H4 (cell line): ENCODE results near the gene QSOX2. TPM values are rescaled to one million over a fixed set of nuclear protein-coding genes. Genes with fewer than 3 reads are reported as not detected.

Experiments used
- DNase-seq: peaks from one replicate; pipeline ENCODE4 v3.0.0-alpha.2; 2015; ENCODE audit warnings: low spot score
- total RNA-seq: library from RNA; depleted of rRNA; stranded (reverse); fragments of >200 nt; shearing (Covaris generic); gene quantifications from 2 replicates; pipeline ENCODE4 v1.2.3, GENCODE V29; 2014; rRNA removed

Gene QSOX2
- total RNA-seq, 1 experiment from 2014 or later, result 9.2 TPM

DNA sequence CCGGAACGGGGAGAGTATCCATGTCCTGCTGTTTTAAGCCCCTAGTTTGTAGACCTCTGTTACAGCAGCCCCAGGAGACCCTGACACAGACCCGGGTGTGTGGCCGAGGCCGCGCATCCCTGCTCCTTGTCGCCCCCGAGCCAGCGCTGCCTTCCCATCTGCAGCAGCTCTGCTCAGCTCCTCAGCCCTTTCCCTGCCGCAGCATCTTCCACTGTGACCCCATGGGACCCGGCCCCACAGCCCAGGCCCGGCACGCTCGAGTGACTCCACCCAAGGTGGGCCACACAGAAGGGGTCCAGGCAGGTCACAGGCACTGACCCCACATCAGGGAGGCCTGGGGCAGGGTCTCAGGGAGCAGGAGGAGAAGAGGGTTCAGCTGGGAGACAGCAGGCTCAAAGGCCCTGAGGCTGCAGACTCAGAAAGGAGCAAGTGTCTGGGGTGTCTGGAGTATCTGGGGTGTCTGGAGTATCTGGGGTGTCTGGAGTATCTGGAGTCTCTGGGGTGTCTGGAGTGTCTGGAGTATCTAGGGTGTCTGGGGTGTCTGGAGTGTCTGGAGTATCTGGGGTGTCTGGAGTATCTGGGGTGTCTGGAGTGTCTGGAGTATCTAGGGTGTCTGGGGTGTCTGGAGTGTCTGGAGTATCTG lies 71.8 kb downstream of the QSOX2 start:
- DNase-seq, result no peak

DNA sequence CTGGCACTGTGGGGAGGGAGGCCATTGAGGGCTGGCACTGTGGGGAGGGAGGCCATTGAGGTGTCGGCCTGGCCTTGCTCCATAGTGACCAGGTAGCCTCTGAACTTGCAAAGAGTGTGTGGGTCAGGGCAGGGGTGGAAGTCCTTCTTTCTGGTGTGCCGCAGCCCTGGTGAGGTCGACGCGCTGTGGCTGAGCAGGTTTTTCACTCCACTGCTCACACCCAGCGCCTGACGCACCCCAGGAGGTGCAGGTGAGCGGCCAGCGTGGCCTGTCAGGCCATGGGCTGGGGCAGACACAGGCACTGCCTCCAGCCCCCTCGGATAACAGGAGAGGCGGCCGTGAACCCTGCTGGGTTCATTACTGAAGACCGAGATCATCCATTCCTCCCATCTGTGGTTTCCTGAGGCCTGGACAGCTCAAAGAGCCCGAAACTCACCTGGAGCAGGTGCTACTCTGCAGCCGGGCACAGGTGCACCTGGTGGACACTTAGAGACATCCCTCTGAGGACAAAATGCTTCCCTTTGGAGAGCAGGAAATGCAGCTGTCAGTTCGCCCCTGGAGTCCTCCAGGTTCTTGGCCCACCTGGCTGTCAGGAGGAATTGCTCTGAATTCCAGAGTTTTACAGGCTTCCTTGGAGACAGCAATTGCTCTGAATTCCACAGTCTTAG lies 73.1 kb downstream of the QSOX2 start:
- DNase-seq, result no peak

DNA sequence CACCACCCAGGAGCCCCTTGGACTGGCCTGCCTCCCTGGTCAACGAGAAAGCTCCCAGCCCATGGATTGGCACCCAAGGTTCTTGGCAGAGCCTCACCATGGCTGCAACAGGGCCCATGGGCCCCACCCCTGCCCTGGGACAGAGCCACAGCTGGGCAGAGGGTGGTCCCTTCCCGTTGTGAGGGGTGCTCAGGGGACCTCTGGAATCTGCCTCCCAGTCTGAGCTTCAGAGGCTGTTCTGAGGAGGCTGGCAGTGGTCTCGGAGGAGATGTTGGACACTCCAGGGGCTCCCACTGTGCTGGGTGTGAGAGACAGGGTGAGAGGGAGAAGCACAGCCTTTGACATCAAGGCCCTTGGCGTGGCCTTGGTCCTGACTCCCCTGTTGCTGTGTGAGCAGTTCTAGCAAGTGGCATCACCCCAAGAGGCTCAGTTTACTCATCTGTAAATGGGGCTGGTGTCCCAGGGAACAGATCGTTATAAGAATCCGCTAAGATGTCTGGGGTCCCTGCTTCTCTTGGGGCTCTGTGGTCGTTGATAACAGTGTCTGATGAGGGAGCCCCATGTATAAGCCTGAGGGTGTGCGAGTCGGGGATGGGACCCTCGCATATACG lies 73.7 kb downstream of the QSOX2 start:
- DNase-seq, result no peak

DNA sequence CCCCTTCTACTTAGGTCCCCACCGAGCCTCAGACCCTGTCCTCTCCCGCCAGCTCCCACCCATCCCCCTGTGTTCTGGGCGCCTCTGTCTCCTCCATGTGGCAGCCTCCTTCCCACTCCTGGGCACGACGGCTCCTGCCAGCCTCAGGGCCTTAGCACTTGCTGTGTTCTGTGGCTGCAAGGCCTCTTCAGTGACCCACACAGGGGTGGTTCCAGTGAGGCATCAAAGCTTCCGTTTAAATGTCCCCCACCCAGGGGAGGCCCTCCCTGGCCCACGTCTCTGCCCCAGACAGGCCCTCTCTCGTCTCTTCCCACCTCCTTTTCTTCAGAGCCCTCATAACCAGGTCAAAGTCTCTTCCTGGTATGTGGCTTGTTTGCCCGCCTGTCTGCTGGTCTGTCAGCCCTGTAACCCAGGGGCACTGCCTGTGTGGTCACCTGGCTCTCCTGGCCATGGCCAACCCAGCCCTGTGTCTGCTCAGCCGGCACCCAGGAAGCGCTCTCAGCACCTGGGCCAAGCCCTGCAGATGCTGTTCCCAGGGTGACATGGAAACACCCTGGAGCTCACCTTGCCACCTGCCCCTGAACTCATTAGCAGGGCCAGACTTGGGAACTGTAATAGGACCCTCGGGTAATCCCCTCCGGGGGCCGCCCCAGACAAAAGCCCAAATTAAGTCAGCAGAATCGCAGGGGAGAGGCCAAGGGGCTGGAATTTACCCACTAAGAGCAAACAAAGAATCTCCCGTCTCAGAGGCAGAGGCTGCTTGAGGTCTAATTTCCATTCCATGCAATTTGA lies 74.4 kb downstream of the QSOX2 start:
- DNase-seq, result no peak

DNA sequence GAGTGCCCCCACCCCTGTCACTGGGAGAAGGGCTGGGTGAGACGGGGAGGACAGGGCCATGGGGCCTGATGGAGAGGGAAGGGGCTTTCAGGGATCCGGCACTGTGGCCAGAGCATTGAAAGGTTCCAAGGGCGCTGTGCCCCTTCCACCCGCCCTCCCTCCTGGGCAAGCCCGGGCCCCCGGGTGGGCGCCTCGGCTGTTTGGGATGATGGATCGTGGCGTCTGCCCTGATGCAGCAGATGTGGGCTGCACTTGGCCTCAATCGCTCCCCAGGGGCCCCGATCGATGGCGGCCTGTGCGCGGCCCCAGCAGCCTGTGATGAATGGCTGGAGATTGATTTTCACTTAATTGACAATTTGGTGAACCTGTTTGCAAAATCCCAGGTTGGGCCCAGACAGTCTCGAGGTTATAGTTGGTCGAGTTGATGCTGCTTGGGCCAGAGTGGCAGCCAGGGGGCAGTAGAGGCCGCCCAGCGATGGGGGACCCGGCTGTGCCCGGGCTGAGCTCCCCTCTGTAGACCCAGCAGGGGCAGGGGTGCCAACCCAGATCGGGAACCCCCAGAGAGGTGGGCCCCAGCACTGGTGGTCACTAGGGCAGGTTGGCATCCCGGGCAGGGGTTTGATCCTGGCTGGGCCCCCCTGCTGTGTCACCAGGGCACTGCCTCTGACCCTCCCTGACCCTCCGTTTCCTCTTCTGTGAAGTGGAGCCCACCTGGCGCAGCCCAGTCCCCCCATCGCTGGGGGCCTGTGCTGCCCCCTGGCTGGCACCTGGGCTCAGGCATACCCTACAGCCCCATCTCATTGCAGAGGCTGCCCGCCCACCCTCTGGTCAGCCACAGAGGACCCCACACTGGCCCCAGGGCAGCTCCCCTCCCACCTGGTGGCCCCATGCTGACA lies 75.4 kb downstream of the QSOX2 start:
- DNase-seq, result no peak

DNA sequence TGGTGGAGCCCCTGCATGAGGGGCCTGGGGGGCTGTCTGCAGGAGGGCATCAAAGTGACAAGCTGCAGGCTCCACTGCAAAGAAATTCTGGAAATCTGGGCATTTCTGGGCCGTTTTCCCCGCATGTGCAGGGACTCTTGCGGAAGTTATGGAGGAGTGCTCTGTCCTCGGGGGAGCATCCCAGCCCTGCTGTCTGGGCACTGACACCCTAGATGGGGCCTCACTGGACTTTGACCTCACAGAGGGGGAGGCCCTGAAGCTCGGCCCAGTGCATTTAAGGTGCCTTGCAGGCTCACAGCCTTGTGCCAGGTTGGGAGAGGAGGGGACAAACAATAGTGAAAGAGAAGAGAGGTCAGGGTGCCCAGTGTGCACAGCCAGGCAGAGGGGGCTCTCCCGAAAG lies 76.1 kb downstream of the QSOX2 start:
- DNase-seq, result no peak

DNA sequence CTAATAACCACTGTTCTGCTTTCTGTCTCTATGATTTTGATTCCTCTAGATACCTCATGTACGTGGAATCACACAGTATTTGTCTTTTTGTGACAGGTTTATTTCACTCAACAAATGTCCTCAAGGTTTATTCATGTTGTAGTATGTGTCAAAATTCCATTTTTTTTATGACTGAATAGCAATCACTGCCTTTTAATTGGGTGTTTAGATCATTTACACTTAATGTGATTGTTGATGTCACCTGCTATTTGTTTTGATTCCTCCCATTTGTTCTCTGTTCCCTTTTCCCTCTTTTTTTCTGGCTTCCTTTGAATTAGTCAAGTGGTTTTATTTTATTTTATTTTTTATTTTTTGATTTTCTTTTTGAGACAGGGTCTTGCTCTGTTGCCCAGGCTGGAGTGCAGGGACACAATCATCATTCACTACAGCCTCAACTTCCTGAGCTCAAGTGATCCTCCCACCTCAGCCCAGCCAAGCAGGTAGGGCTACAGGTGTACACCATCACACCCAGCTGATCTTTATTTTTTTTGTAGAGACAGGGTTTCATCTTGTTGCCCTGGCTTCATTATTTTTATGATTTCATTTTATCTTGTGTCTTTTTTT lies 82.3 kb downstream of the QSOX2 start:
- no peak for DNase-seq

DNA sequence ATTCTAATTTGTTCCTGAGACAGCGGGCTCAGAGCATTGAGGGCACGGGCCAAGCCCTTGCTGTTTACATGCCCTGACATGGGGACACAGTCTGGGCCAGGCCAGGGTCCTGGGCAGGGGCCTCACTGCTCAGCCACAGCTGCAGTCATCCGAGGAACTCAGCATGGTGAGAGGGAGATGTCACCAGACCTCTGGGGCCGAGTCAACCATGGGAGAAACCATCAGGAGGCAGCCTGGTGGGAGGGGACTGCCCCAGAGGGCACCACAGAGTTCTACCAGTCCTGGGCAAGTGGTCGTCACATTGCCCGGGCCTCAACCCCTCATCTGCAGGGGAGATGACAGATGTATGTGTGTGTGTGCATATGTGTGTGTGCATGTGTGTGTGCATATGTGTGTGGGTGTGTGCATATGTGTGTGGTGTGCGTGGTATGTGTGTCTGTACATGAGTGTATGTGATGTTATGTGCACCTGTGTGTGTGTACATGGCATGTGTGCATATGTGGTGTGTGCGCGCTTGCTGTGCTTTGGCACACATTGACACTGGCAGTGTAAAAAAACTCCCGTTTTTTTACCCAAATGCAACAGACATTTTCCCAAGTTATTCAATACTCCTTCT lies 84.5 kb downstream of the QSOX2 start:
- DNase-seq, result no peak

DNA sequence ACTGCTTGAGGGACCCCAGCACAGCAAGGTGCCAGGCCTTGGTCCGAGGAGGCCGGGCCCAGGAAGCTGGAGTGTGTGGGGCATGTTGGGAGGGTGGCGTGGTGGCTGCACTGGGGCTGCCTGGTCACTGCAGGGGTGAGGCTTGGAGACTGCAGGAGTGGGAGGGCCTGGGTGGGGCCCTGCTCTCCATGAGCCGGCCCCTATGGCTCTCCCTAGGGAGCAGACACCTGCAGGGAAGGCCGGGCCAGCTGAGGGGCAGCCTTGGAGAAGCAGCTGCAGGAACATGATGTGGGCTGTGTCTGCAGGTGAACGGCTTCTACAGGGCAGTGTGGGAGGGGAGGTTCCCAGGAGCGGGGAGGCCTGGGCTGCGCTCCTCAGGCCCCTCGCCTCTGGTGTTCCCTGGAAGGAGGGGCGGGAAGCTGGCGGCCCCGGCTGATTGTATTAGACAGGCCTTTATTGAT lies 85.2 kb downstream of the QSOX2 start:
- DNase-seq, result no peak

DNA sequence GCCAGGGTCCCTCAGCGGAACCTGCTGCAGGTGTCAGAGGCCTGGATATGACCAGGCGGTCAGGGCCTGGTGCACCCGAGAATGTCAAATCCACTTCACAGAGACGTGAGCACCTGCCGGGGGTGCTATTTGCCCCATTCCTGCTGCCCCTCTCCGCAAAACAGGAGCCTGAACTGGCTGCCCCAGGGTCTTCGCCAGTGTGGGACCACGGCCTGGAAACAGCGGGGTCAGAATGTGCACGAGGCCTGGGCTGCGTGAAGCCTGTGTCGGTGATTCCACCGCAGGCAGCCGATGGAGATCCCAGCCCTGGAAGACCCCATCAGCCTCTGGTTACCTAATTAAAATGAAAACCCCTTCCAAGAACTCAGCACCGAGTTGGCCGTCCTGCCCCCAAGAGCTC lies 85.8 kb downstream of the QSOX2 start:
- no peak for DNase-seq

DNA sequence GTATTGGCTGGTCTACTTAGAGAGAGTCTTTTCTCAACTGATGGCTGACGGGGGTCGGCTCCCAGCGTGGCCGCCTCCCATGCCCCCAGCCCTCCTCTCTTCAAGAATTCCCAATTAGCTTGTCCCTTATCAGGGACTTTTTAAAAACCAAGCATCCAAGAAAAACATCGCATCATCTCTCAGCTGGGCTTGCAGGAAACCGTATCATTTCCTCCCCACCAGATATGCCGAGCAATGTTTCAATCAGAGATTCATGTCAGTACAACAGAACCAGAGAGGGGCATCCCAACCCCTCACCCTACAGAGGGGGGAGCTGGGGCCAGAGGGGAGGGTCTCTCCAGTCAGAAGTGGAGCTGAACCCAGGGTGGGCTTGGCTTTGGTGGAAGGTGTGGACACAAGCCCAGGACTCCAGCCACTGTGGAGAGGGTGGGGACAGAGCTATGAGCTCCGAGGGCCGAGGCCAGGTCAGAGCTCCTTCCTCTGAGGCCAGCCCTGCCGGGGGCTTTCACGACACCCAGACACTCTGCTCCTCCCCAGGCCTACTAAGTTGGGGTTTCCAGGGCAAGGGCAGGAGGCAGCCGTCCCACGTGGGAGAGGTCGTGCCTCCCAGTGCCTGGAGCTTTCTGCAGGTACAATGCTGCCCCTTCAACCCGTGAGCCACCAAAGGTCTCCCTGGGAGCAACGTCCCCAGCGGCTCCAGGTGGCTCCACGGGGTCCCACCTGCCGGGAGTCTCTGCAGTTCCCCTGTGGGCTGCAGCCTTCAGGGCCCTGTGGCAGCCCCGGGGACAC lies 87.9 kb downstream of the QSOX2 start:
- no peak for DNase-seq

Other genes with a start within 250 kb of the QSOX2 start
- gene NACC2, start 150.5 kb downstream of the QSOX2 start, total RNA-seq, result 5.6 and 6.0 TPM in 2 replicates
- gene TMEM250, start 126.9 kb downstream of the QSOX2 start, total RNA-seq, result 12.5 and 20.3 TPM in 2 replicates
- not detected in 2 replicates for gene LHX3, start 40.7 kb downstream of the QSOX2 start, total RNA-seq
- gene CCDC187, start 58.3 kb upstream of the QSOX2 start, total RNA-seq, result not detected in 2 replicates
- gene GPSM1, start 81.7 kb upstream of the QSOX2 start, total RNA-seq, result 5.1 and 8.9 TPM in 2 replicates
- gene DNLZ, start 117.9 kb upstream of the QSOX2 start, total RNA-seq, result 26.5 and 39.6 TPM in 2 replicates
- 0.17 and 0.18 TPM in 2 replicates for gene CARD9, start 127.9 kb upstream of the QSOX2 start, total RNA-seq
- 2.8 and 5.6 TPM in 2 replicates for gene SNAPC4, start 154.4 kb upstream of the QSOX2 start, total RNA-seq
- 36.5 and 51.3 TPM in 2 replicates for gene ENTR1, start 164.8 kb upstream of the QSOX2 start, total RNA-seq
- gene PMPCA, start 164.8 kb upstream of the QSOX2 start, total RNA-seq, result 44.4 and 64.2 TPM in 2 replicates
- 2.4 and 3.9 TPM in 2 replicates for gene INPP5E, start 194.0 kb upstream of the QSOX2 start, total RNA-seq
- 18.7 and 19.0 TPM in 2 replicates for gene SEC16A, start 237.2 kb upstream of the QSOX2 start, total RNA-seq